Lower lobe of right lung (tissue), 2 donors: Measurements from ENCODE around the gene DHX38. TPM values are rescaled to one million over a fixed set of nuclear protein-coding genes. Genes with fewer than 3 reads are reported as not detected.
A peak's percentile ranks its signal among the peaks of the same experiment; 100 is the strongest.

Source experiments
- ATAC-seq, 2 donors: fragments of 200-7000 bp; cut with Tn5 transposase; one replicate each; pipeline ENCODE4 v1.9.1; 2020 to 2022; ENCODE audit warnings: mild to moderate bottlenecking in 2 of 2, moderate library complexity in 2 of 2
- DNase-seq: peaks from one replicate; pipeline ENCODE4 v3.0.0-alpha.2; 2020
- H3K27ac ChIP-seq: fragments of 200-600 bp; one replicate; pipeline ENCODE4 v1.8.0; 2022
- H3K27me3 ChIP-seq: fragments of 200-600 bp; one replicate; pipeline ENCODE4 v1.8.0; 2022; ENCODE audit warnings: low read depth
- H3K36me3 ChIP-seq: fragments of 200-600 bp; one replicate; pipeline ENCODE4 v1.8.0; 2022; ENCODE audit warnings: mild to moderate bottlenecking
- H3K4me1 ChIP-seq: fragments of 200-600 bp; one replicate; pipeline ENCODE4 v1.8.0; 2022
- H3K4me3 ChIP-seq: fragments of 200-600 bp; one replicate; pipeline ENCODE4 v1.8.0; 2022; ENCODE audit warnings: mild to moderate bottlenecking
- H3K9me3 ChIP-seq: fragments of 200-600 bp; one replicate; pipeline ENCODE4 v1.8.0; 2022
- CTCF ChIP-seq: fragments of 200-600 bp; IDR thresholded peaks from one replicate; pipeline ENCODE4 v1.8.0; 2022; ENCODE audit warnings: antibody characterized with exemption, mild to moderate bottlenecking
- intact Hi-C: fragments of 100-400 bp; cut with DNase I; formaldehyde crosslinking; loops from one replicate; pipeline ENCODE4 v1.11.0; 2022
- total RNA-seq: library from RNA; stranded (reverse); fragmentation: NEBNext Ultra II Directional; extraction: Animal tissue kit (Norgen Biotek cat#: 25700); gene quantifications from one replicate; pipeline ENCODE4 v1.2.1, GENCODE V29; 2021
- donor health status: DM: no; HTN: yes; CAD: no; lungs with severe emphysema.

The DHX38 gene
- total RNA-seq, 1 donor from 2014 or later = 52.5 TPM

GRCh38 chr16:72094266-72094610, 591 bp downstream of the DHX38 start:
- Histone ChIP-seq H3K27me3 (no peaks in the 10 kb centered on the region), H3K4me1 (peaks cover 41% of the 10 kb centered on the region), H3K27ac (peak overlapping the region; percentile 94), H3K4me3 (peak overlapping the region; percentile 98), H3K36me3 (peaks cover 47% of the 10 kb centered on the region), H3K9me3 (no peaks in the 10 kb centered on the region)
- TF ChIP-seq CTCF = no peak
- peak; percentile 17 to 18 for ATAC-seq
- no peak for DNase-seq
- intact Hi-C loops = no loop called here

- no peak for TF ChIP-seq CTCF
- DNase-seq (no peak), ATAC-seq (peak in 1 of 2 donors; percentile 3)
- Histone ChIP-seq H3K36me3 (peaks cover 80% of the 10 kb centered on the region), H3K4me3 (no peak overlapping the region), H3K27ac (no peak overlapping the region), H3K27me3 (no peaks in the 10 kb centered on the region), H3K4me1 (peaks cover 14% of the 10 kb centered on the region), H3K9me3 (no peaks in the 10 kb centered on the region)
- intact Hi-C loops = no loop called here
These were observed 5.3 kb downstream of the DHX38 start for GRCh38 chr16:72098936-72099335.

GRCh38 chr16:72099377-72099818, 5.8 kb downstream of the DHX38 start:
- peaks cover 12% of the 10 kb centered on the region for H3K4me1 ChIP-seq
- no peaks in the 10 kb centered on the region for H3K27me3 ChIP-seq
- no peak overlapping the region for H3K4me3 ChIP-seq
- peak; percentile 53 for TF ChIP-seq CTCF
- no peak overlapping the region for H3K27ac ChIP-seq
- DNase-seq = no peak
- ATAC-seq = peak; percentile 81 to 86
- no peaks in the 10 kb centered on the region for H3K9me3 ChIP-seq
- intact Hi-C loops = no loop called here
- H3K36me3 ChIP-seq = peaks cover 85% of the 10 kb centered on the region

- Histone ChIP-seq H3K4me3 (no peak overlapping the region), H3K36me3 (peaks cover 100% of the 10 kb centered on the region), H3K27ac (no peak overlapping the region), H3K4me1 (no peaks in the 10 kb centered on the region), H3K27me3 (no peaks in the 10 kb centered on the region), H3K9me3 (no peaks in the 10 kb centered on the region)
- TF ChIP-seq CTCF = no peak
- DNase-seq (no peak), ATAC-seq (no peak)
- intact Hi-C loops = no loop called here
These were observed 7.5 kb downstream of the DHX38 start for GRCh38 chr16:72101195-72101594.

GRCh38 chr16:72104905-72105304, 11.3 kb downstream of the DHX38 start:
- DNase-seq (no peak), ATAC-seq (no peak)
- intact Hi-C loops = no loop called here
- TF ChIP-seq CTCF = no peak
- H3K4me1 ChIP-seq = no peaks in the 10 kb centered on the region
- H3K4me3 ChIP-seq = no peak overlapping the region
- H3K9me3 ChIP-seq = no peaks in the 10 kb centered on the region
- H3K36me3 ChIP-seq = peaks cover 100% of the 10 kb centered on the region
- no peak overlapping the region for H3K27ac ChIP-seq
- H3K27me3 ChIP-seq = no peaks in the 10 kb centered on the region

- DNase-seq (no peak), ATAC-seq (no peak)
- Histone ChIP-seq H3K36me3 (peaks cover 100% of the 10 kb centered on the region), H3K27me3 (no peaks in the 10 kb centered on the region), H3K4me3 (no peak overlapping the region), H3K9me3 (no peaks in the 10 kb centered on the region), H3K27ac (no peak overlapping the region), H3K4me1 (no peaks in the 10 kb centered on the region)
- no peak for TF ChIP-seq CTCF
- intact Hi-C loops = no loop called here
These were observed 12.3 kb downstream of the DHX38 start for GRCh38 chr16:72105978-72106377.
